Epithelial cell of proximal tubule (primary cell): ENCODE measurements around the gene QRICH2. TPM values are rescaled to one million over a fixed set of nuclear protein-coding genes. Genes with fewer than 3 reads are reported as not detected.

ENCODE experiments used
- DNase-seq: peaks from one replicate; pipeline ENCODE4 v3.0.0-alpha.2; 2011; ENCODE audit warnings: low read depth
- H3K4me3 ChIP-seq: 2 replicates; pipeline ENCODE4 v1.5.1; 2011; ENCODE audit warnings: low read depth, mild to moderate bottlenecking, low read length
- CTCF ChIP-seq: conservative IDR thresholded peaks from 2 replicates; pipeline ENCODE4 v1.5.1; 2012; ENCODE audit warnings: low read depth, mild to moderate bottlenecking, low read length
- total RNA-seq: library from RNA; depleted of rRNA; stranded (reverse); fragments of >200 nt; gene quantifications from 2 replicates; pipeline ENCODE4 v1.2.3, GENCODE V29; 2015

QRICH2 gene
- total RNA-seq, 1 donor from 2014 or later: 0.69 TPM

GRCh38 chr17:76327696-76328095 is 19.6 kb upstream of the QRICH2 start:
- H3K4me3 ChIP-seq: no peak overlapping the region
- DNase-seq: no peak
- no peak for TF ChIP-seq CTCF

- TF ChIP-seq CTCF: no peak
- DNase-seq: no peak
- H3K4me3 ChIP-seq: no peak overlapping the region
Measured at GRCh38 chr17:76326306-76326705, 18.2 kb upstream of the QRICH2 start.

DNA sequence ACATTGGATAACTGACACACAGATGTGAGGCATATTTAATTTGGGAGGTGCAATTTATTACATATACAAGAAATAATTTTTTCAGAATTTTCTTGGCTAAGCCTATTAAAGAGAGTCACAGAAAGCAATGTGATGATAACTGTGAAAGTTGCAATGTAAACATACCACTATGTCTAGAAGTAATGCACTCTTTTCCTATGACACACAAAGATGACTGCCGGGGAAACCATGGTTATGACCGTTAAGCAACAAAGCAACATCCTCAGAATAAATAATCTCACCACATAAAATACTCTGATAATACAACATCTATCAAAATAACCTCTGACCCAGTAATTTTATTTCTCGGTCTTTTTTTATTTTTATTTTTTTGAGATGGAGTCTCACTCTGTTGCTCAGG is 10.5 kb upstream of the QRICH2 start:
- no peak for TF ChIP-seq CTCF
- DNase-seq: no peak
- H3K4me3 ChIP-seq: no peak overlapping the region

DNA sequence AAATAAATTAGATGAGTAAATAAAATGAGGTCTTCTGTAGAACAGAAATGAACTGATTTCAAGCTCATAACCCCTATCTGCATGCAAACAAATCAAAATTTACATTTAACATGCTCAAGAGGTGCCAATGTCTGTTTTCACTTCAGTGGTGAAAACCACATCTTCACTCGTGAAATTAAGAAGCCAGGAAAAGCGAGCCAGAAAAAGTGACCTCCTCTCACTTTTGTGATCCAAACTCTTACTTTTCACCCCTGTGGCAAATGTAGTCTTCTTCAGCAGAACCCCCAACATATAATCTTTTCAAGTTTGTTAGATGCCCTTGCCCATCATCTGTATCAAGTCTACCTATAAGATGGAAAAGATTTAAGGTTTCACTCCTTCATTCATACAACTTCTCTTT is 9.5 kb upstream of the QRICH2 start:
- no peak for DNase-seq
- no peak overlapping the region for H3K4me3 ChIP-seq
- no peak for TF ChIP-seq CTCF

DNA sequence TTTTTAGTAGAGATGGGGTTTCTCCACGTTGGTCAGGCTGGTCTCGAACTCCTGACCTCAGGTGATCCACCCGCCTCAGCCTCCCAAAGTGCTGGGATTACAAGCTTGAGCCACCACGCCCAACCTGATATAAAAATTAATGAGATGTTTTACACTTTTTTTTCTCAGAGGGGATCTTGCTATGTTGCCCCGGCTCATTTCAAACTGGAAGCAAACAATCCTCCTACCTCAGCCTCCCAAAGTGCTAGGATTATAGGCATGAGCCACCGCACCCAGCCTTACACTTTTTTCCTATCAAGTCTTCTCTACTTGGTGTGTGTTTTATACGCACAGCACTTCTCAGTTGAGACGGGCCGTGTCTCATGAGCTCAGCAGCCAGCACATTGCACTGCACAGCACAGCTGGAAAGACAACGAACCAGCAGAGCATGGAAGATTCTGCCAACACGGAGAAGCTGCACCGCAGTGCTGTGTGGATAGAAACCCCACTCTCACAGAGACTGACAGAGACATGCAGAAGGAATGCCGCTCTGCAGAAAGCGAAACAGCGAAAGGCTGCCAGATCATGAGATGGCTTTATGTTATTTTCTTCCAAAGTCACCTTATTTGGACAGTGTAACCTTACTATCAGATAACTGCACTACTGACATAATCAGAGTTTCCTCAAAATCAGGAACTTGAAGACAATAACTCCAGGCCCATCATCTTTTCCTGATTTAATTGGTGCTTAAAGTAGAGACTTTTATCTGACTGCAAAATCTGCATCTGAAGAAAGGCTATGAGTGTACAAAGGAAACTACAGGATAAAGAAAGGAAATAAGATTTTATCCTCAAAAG is 6.5 kb upstream of the QRICH2 start:
- H3K4me3 ChIP-seq: no peak overlapping the region
- DNase-seq: no peak
- no peak for TF ChIP-seq CTCF

DNA sequence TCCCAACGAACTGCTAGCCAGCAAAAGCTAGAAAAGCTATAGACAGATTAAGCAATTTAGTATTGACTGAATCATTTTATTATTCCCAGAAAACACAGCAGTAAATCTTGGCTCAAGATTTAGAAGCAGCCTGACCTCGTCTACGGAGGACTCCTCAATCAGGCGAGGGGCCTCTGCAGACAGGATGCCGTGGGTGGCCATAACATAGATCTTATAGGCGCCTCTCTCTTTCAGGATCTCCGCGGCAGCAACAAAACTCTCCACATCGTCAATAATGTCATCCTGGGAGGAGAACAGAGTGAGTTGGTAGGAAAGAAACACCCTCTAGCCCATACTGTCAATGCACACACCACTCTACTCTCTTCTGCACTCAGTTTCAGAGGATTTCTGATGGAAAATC is 4.7 kb upstream of the QRICH2 start:
- DNase-seq: no peak
- H3K4me3 ChIP-seq: no peak overlapping the region
- no peak for TF ChIP-seq CTCF

DNA sequence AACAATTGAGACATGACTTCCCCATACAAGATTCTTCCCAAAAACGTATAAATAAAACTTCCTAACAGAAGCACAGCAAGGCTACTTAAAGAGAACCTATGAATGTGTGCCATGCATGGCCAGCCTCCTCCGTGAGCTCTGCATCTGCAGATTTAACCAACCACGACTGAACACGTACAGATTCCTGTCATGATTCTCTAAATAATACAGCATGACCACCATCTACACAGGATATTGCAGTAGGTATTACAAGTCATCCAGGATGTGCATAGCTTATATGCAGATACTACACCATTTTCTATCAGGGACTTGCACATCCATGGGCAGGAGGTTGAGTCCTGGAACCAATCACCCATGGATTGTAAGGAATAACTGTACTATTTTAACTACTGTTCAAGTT is 1.4 kb upstream of the QRICH2 start:
- TF ChIP-seq CTCF: no peak
- no peak for DNase-seq
- H3K4me3 ChIP-seq: no peak overlapping the region
